Measurements from ENCODE around the gene TRIM27.
"Not testable (repeated sequence)": the region's sequence is repeated elsewhere in the genome, so short reads cannot be mapped to it uniquely, and the experiment has no call there.

The TRIM27 gene

DNA sequence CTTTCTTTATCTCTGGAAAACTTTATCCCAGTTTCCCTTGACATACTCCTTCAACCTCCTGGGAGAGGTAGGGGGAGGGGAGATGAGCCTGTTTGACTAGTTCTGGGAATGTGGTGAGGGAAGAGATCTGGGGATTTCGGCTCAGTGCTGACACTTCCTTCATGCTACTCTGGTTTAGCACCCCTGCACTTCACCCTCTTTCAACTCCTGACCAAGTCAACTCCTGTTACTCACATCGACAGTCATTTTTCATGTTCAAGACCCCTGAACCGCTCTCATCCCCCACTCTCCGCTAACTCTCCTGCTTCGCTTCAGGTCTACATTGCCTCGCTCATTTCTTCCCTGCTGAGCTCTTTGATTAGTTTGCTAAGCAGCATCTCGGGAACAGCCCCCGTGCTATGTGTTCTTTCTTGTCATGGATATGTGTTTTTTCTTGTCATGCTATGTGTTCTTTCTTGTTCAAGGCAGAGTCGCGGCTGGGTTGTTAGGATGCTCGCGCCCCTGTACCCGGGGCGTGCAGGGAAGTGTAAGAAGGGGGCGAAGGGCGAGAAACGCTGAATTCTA lies 16.6 kb upstream of the TRIM27 start:
- no peak for TF ChIP-seq EZH2 (IDR thresholded peaks at IDR 0.05; ENCODE audit: borderline replicate concordance, low read depth, low read length, severe bottlenecking)
- TF ChIP-seq, protein P1, sequence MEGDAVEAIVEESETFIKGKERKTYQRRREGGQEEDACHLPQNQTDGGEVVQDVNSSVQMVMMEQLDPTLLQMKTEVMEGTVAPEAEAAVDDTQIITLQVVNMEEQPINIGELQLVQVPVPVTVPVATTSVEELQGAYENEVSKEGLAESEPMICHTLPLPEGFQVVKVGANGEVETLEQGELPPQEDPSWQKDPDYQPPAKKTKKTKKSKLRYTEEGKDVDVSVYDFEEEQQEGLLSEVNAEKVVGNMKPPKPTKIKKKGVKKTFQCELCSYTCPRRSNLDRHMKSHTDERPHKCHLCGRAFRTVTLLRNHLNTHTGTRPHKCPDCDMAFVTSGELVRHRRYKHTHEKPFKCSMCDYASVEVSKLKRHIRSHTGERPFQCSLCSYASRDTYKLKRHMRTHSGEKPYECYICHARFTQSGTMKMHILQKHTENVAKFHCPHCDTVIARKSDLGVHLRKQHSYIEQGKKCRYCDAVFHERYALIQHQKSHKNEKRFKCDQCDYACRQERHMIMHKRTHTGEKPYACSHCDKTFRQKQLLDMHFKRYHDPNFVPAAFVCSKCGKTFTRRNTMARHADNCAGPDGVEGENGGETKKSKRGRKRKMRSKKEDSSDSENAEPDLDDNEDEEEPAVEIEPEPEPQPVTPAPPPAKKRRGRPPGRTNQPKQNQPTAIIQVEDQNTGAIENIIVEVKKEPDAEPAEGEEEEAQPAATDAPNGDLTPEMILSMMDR (IDR thresholded peaks at IDR 0.05; ENCODE audit: borderline replicate concordance, extremely low read depth, low read length, poor library complexity, severe bottlenecking) = no peak
- H3K27ac ChIP-seq (ENCODE audit: low read length) = no peak overlapping the region
- DNase-seq (no peak), ATAC-seq (ENCODE audit: insufficient read depth, low read depth) (no peak)
- no peaks in the 10 kb centered on the region for H3K79me2 ChIP-seq (ENCODE audit: insufficient read depth, low read length)
- no peaks in the 10 kb centered on the region for H3K4me1 ChIP-seq (ENCODE audit: insufficient read depth, low read length)
- no peaks in the 10 kb centered on the region for H3K36me3 ChIP-seq (ENCODE audit: insufficient read depth, low read length)
- H3K9ac ChIP-seq (ENCODE audit: low read depth, low read length) = no peak overlapping the region
- peaks cover 2% of the 10 kb centered on the region for H3K9me3 ChIP-seq (ENCODE audit: insufficient read depth, low read length, severe bottlenecking)
- no peaks in the 10 kb centered on the region for H4K20me1 ChIP-seq (ENCODE audit: insufficient read depth, low read length)
- H3K4me2 ChIP-seq (ENCODE audit: insufficient read depth, low read length) = peak overlapping the region; percentile 12; the same call in 1 of the 2 replicates
- H3K27me3 ChIP-seq (ENCODE audit: insufficient read depth, low read length, poor library complexity) = peaks cover 8% of the 10 kb centered on the region
- no peak overlapping the region for H3K4me3 ChIP-seq (ENCODE audit: low read depth in 1 of 2, low read length in 2 of 2)
- H2AFZ ChIP-seq (ENCODE audit: low read depth, low read length) = no peak overlapping the region; the same call in 1 of the 2 replicates

DNA sequence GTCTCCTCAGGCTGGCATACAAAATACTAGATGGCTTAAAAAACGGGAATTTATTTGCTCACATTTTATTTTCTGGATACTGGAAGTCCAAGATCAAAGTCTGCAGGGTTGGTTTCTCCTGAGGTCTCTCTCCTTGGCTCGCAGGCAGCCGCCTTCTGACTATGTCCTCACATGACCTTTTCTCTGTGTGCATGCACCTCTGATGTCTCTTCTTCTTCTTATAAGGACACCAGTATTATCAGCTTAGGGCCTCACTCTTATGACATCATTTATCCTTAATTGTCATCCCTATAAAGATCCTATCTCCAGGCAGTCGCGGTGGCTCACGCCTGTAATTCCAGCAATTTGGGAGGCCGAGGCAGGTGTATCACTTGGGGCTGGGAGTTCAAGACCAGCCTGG lies 9.3 kb upstream of the TRIM27 start:
- Histone ChIP-seq H3K4me3 (ENCODE audit: low read depth in 1 of 2, low read length in 2 of 2) (no peak overlapping the region), H4K20me1 (ENCODE audit: insufficient read depth, low read length) (no peaks in the 10 kb centered on the region), H3K27ac (ENCODE audit: low read length) (no peak overlapping the region), H3K79me2 (ENCODE audit: insufficient read depth, low read length) (no peaks in the 10 kb centered on the region), H2AFZ (ENCODE audit: low read depth, low read length) (no peak overlapping the region), H3K4me1 (ENCODE audit: insufficient read depth, low read length) (no peaks in the 10 kb centered on the region), H3K27me3 (ENCODE audit: insufficient read depth, low read length, poor library complexity) (no peaks in the 10 kb centered on the region), H3K9me3 (ENCODE audit: insufficient read depth, low read length, severe bottlenecking) (no peaks in the 10 kb centered on the region), H3K36me3 (ENCODE audit: insufficient read depth, low read length) (no peaks in the 10 kb centered on the region), H3K9ac (ENCODE audit: low read depth, low read length) (no peak overlapping the region), H3K4me2 (ENCODE audit: insufficient read depth, low read length) (no peak overlapping the region)
- ATAC-seq (ENCODE audit: insufficient read depth, low read depth) = no peak
- TF ChIP-seq, protein P1 (IDR thresholded peaks at IDR 0.05; ENCODE audit: borderline replicate concordance, extremely low read depth, low read length, poor library complexity, severe bottlenecking) = no peak
- no peak for TF ChIP-seq EZH2 (IDR thresholded peaks at IDR 0.05; ENCODE audit: borderline replicate concordance, low read depth, low read length, severe bottlenecking)
- DNase-seq = no peak

DNA sequence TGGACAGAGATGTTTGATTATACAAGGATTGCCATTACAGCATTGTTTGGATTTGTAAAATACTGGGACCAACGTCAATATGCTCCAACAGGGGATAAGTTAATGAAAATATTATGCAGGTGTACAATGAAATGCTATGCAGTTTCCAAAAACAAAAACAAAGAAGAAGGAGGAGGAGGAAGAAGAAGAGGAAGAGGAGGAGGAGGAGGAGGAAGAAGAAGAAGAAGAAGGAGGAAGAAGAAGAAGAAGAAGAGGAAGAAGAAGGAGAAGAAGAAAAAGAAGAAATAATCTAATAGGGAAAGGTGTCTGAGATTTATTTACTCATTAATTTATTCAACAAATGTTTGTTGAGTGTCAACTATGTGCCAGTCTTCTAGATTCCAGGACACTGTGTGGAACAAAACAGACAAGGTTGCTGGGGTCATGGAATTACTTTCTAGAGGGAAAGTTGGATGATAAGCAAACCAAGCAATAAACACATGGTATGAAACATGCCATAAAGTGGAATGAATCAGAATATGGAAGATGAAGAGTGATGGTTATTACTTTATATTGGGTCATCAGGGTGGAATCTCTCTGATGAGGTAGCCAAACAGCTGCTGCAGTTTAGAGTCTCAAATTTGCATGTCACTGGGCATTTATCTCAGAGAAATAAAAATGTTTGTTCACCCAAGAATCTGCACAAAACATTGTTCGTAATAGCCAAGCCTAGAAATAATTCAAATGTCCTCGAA lies 6.3 kb upstream of the TRIM27 start:
- no peak overlapping the region for H3K9ac ChIP-seq (ENCODE audit: low read depth, low read length)
- peaks cover 3% of the 10 kb centered on the region; the same call in 1 of the 2 replicates for H3K4me1 ChIP-seq (ENCODE audit: insufficient read depth, low read length)
- H3K4me3 ChIP-seq (ENCODE audit: low read depth in 1 of 2, low read length in 2 of 2) = no peak overlapping the region
- no peak for ATAC-seq (ENCODE audit: insufficient read depth, low read depth)
- no peaks in the 10 kb centered on the region for H3K36me3 ChIP-seq (ENCODE audit: insufficient read depth, low read length)
- TF ChIP-seq EZH2 (IDR thresholded peaks at IDR 0.05; ENCODE audit: borderline replicate concordance, low read depth, low read length, severe bottlenecking) = no peak
- TF ChIP-seq, protein P1 (IDR thresholded peaks at IDR 0.05; ENCODE audit: borderline replicate concordance, extremely low read depth, low read length, poor library complexity, severe bottlenecking) = no peak
- H3K27ac ChIP-seq (ENCODE audit: low read length) = no peak overlapping the region
- no peak overlapping the region for H2AFZ ChIP-seq (ENCODE audit: low read depth, low read length)
- no peaks in the 10 kb centered on the region for H4K20me1 ChIP-seq (ENCODE audit: insufficient read depth, low read length)
- no peaks in the 10 kb centered on the region for H3K27me3 ChIP-seq (ENCODE audit: insufficient read depth, low read length, poor library complexity)
- DNase-seq = no peak
- no peaks in the 10 kb centered on the region for H3K9me3 ChIP-seq (ENCODE audit: insufficient read depth, low read length, severe bottlenecking)
- no peak overlapping the region for H3K4me2 ChIP-seq (ENCODE audit: insufficient read depth, low read length)
- H3K79me2 ChIP-seq (ENCODE audit: insufficient read depth, low read length) = no peaks in the 10 kb centered on the region

DNA sequence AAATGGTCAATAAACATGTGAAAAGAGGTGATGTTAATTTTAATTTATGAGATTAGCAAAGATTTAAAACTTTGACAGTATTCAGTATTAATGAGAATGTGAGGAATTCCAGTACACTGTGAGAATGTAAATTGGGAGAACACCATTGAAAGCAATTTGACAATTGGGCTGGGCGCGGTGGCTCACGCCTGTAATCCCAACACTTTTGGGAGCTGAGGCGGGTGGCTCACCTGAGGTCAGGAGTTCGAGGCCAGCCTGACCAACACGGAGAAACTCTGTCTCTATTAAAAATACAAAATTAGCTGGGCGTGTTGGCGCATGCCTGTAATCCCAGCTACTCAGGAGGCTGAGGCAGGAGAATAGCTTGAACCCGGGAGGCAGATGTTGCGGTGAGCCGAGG lies 5.6 kb upstream of the TRIM27 start:
- H3K36me3 ChIP-seq (ENCODE audit: insufficient read depth, low read length); H2AFZ ChIP-seq (ENCODE audit: low read depth, low read length); H3K4me2 ChIP-seq (ENCODE audit: insufficient read depth, low read length); H3K9ac ChIP-seq (ENCODE audit: low read depth, low read length); H3K27ac ChIP-seq (ENCODE audit: low read length); H3K27me3 ChIP-seq (ENCODE audit: insufficient read depth, low read length, poor library complexity); H4K20me1 ChIP-seq (ENCODE audit: insufficient read depth, low read length); DNase-seq; H3K4me3 ChIP-seq (ENCODE audit: low read depth in 1 of 2, low read length in 2 of 2); H3K9me3 ChIP-seq (ENCODE audit: insufficient read depth, low read length, severe bottlenecking); H3K79me2 ChIP-seq (ENCODE audit: insufficient read depth, low read length); ATAC-seq (ENCODE audit: insufficient read depth, low read depth): not testable (repeated sequence)
- H3K4me1 ChIP-seq (ENCODE audit: insufficient read depth, low read length) = peaks cover 10% of the 10 kb centered on the region; the same call in 1 of the 2 replicates
